Subcutaneous adipose tissue (tissue), 4 donors: ENCODE measurements around the gene SGIP1. TPM values are rescaled to one million over a fixed set of nuclear protein-coding genes. Genes with fewer than 3 reads are reported as not detected.

Experiments
- CTCF ChIP-seq: fragments of 450-650 bp; IDR thresholded peaks from one replicate; pipeline ENCODE4 v1.5.1; 2016; ENCODE audit warnings: low read depth, mild to moderate bottlenecking, control low read depth, antibody characterized with exemption, moderate library complexity
- total RNA-seq, 4 donors: library from RNA; depleted of rRNA; stranded (reverse); fragments of >200 nt; gene quantifications; one replicate each; pipeline ENCODE4 v1.1.0, GENCODE V29; 2016

SGIP1 gene
- total RNA-seq, 4 donors from 2014 or later: 5.9 to 23.1 (median 18.0) TPM

GRCh38 chr1:66624412-66625060 is 90.6 kb downstream of the SGIP1 start:
- no peak for TF ChIP-seq CTCF

DNA sequence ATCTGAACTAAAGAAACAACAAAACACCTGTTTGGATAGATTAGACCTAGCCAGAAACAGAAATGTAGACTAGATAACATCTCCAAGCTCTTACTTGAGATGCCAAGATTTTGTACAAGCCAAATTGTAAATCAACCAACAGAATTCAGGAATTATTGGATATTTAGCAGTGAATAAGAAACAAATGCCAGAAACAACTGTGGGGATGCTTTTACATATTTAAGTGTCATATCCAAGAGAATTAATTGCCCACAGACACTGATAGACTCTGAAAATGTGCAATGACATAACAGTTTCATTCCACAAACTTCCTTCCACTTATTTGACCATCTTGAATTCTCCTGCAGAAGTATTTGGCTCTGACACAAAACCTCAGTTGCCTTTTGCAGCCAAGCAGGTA is 92.3 kb downstream of the SGIP1 start:
- TF ChIP-seq CTCF: no peak

DNA sequence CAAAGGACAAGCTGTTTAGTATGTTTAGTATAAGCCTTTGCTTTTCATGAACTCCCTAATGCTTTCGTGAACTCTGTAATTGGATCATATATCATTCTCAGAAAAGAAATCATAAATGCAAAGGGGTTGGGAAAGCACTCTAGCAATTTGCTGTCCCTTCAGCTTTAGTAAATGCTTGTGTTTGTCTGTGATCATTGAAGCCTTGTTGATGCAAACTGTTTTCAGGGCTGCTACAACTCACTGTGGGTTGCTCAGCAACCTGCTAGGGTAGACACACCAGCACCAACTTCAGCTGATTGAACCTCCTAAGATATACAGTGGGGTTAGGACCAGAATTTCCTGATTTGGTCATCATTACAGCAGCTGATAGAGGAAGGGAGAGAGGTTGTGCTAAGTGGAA is 95.0 kb downstream of the SGIP1 start:
- no peak for TF ChIP-seq CTCF

GRCh38 chr1:66633159-66633558 is 99.2 kb downstream of the SGIP1 start:
- no peak for TF ChIP-seq CTCF

- no peak for TF ChIP-seq CTCF
Measured at GRCh38 chr1:66637146-66637545, 103.2 kb downstream of the SGIP1 start.

- no peak for TF ChIP-seq CTCF
Measured at GRCh38 chr1:66641891-66642473, 108.0 kb downstream of the SGIP1 start.

- no peak for TF ChIP-seq CTCF
Measured at GRCh38 chr1:66642992-66643391, 109.0 kb downstream of the SGIP1 start.
